Testis (tissue), 3 donors: ENCODE data around the gene ITPKB. TPM values are rescaled to one million over a fixed set of nuclear protein-coding genes. Genes with fewer than 3 reads are reported as not detected.
A peak's percentile ranks its signal among the peaks of the same experiment; 100 is the strongest.

Experiments used
- DNase-seq: peaks from one replicate; pipeline ENCODE4 v3.0.0-alpha.2; 2019
- H3K27ac ChIP-seq, 2 donors: fragments of 200-600 bp; sonication (generic); one replicate each; pipeline ENCODE4 v1.5.1; 2019
- H3K27me3 ChIP-seq: fragments of 200-600 bp; sonication (generic); one replicate; pipeline ENCODE4 v1.5.1; 2019
- H3K36me3 ChIP-seq: fragments of 200-600 bp; sonication (generic); one replicate; pipeline ENCODE4 v1.5.1; 2017; ENCODE audit warnings: low read depth; ENCODE audit errors: missing control alignments
- H3K4me1 ChIP-seq: fragments of 200-600 bp; sonication (generic); one replicate; pipeline ENCODE4 v1.5.1; 2019
- H3K4me3 ChIP-seq, 2 donors: fragments of 200-600 bp; sonication (generic); one replicate each; pipeline ENCODE4 v1.5.1; 2017 to 2019
- H3K9me3 ChIP-seq: fragments of 200-600 bp; sonication (generic); one replicate; pipeline ENCODE4 v1.5.1; 2017
- CTCF ChIP-seq, 3 experiments: fragments of 450-650 bp in 2 of 3; fragments of 200-600 bp in 1 of 3; sonication (generic) in 1 of 3; IDR thresholded peaks; one replicate each; pipeline ENCODE4 v1.5.1; 2016 to 2019; ENCODE audit warnings: antibody characterized with exemption in 3 of 3, mild to moderate bottlenecking in 2 of 3, moderate library complexity in 1 of 3
- POLR2A ChIP-seq: fragments of 450-650 bp; IDR thresholded peaks from one replicate; pipeline ENCODE4 v1.6.1; 2017; ENCODE audit warnings: antibody characterized with exemption, mild to moderate bottlenecking, moderate library complexity
- WGBS, 2 donors: methylation state at CpG; one replicate each; pipeline ENCODE4 v1.1.5; 2018; 5-methylcytosine and 5-hydroxymethylcytosine counted together
- intact Hi-C: fragments of 100-400 bp; cut with DNase I; formaldehyde crosslinking; loops from one replicate; pipeline ENCODE4 v1.15.1; 2023; ENCODE audit warnings: low total_unique reads
- polyA plus RNA-seq: library from polyadenylated mRNA; stranded (reverse); fragments of 350-450 nt; fragmentation: Illumina TruSeq; extraction: RNeasy Lipid Tissue Mini Kit (QIAGEN cat#74804); gene quantifications from one replicate; pipeline ENCODE4 v1.2.3, GENCODE V29; 2014; ENCODE audit warnings: low read depth, low replicate concordance; ENCODE audit not compliant: insufficient read depth
- total RNA-seq, 2 donors: library from RNA; depleted of rRNA; stranded (reverse); fragments of >200 nt; gene quantifications; one replicate each; pipeline ENCODE4 v1.2.3, GENCODE V29; 2016

The ITPKB gene
- total and polyA plus RNA-seq, 3 donors from 2014 or later, result 11.4 to 18.0 (median 13.5) TPM

- 92 to 93% methylated on average over 10 of the region's 10 CpGs for whole genome bisulfite sequencing, 2 donors
- H3K4me3 ChIP-seq, result no peak overlapping the region
- intact Hi-C loops, result no loop called here
- H3K27ac ChIP-seq, result no peak overlapping the region
- H3K27me3 ChIP-seq, result no peaks in the 10 kb centered on the region
- DNase-seq, result no peak
- no peaks in the 10 kb centered on the region for H3K36me3 ChIP-seq
- TF ChIP-seq CTCF (IDR thresholded peaks at IDR 0.05) (no peak), POLR2A (no peak)
- no peaks in the 10 kb centered on the region for H3K9me3 ChIP-seq
- H3K4me1 ChIP-seq, result peaks cover 27% of the 10 kb centered on the region
Measured at GRCh38 chr1:226628612-226629155, 110.4 kb downstream of the ITPKB start.

- Histone ChIP-seq H3K4me3 (no peak overlapping the region), H3K36me3 (no peaks in the 10 kb centered on the region), H3K27ac (no peak overlapping the region), H3K27me3 (no peaks in the 10 kb centered on the region), H3K4me1 (peaks cover 21% of the 10 kb centered on the region), H3K9me3 (no peaks in the 10 kb centered on the region)
- TF ChIP-seq POLR2A (no peak), CTCF (IDR thresholded peaks at IDR 0.05) (no peak)
- WGBS, 2 donors, result 88 to 94% methylated on average over 7 to 11 of the region's 11 CpGs
- intact Hi-C loops, result no loop called here
- DNase-seq, result no peak
Measured at GRCh38 chr1:226627924-226628611, 111.0 kb downstream of the ITPKB start.

- intact Hi-C loops, result no loop called here
- TF ChIP-seq CTCF (IDR thresholded peaks at IDR 0.05) (no peak), POLR2A (no peak)
- Histone ChIP-seq H3K4me1 (peaks cover 13% of the 10 kb centered on the region), H3K4me3 (no peak overlapping the region), H3K9me3 (no peaks in the 10 kb centered on the region), H3K27ac (peak overlapping the region in 1 of 2 donors; percentile 15), H3K27me3 (no peaks in the 10 kb centered on the region), H3K36me3 (no peaks in the 10 kb centered on the region)
- WGBS, 2 donors, result 83 to 85% methylated on average over 6 of the region's 6 CpGs
- DNase-seq, result no peak
Measured at GRCh38 chr1:226627050-226627755, 111.9 kb downstream of the ITPKB start.

- WGBS, 2 donors, result 1 to 4% methylated on average over 11 of the region's 11 CpGs
- no peaks in the 10 kb centered on the region for H3K9me3 ChIP-seq
- H3K27ac ChIP-seq, result peak overlapping the region in 1 of 2 donors; percentile 15
- DNase-seq, result peak; percentile 87
- H3K36me3 ChIP-seq, result no peaks in the 10 kb centered on the region
- H3K4me1 ChIP-seq, result peaks cover 7% of the 10 kb centered on the region
- TF ChIP-seq POLR2A, result no peak
- TF ChIP-seq CTCF (IDR thresholded peaks at IDR 0.05), result peak; percentile 88 to 99 (median 97)
- no peak overlapping the region for H3K4me3 ChIP-seq
- no peaks in the 10 kb centered on the region for H3K27me3 ChIP-seq
- intact Hi-C loops, result no loop called here
Measured at GRCh38 chr1:226626577-226626956, 112.5 kb downstream of the ITPKB start.
